MM.1S (cell line): ENCODE results near the gene LMX1B.

ENCODE experiments used
- DNase-seq: peaks from one replicate; pipeline ENCODE4 v3.0.0-alpha.2; 2015
- H2AFZ ChIP-seq: fragments of 300-600 bp; sonication (generic); 2 replicates; pipeline ENCODE4 v1.6.0; 2016; ENCODE audit warnings: antibody characterized with exemption, low read length
- H3F3A ChIP-seq: fragments of 300-600 bp; sonication (generic); 2 replicates; pipeline ENCODE4 v1.6.1; 2016; ENCODE audit warnings: mild to moderate bottlenecking, antibody characterized with exemption, low read length, moderate library complexity, mixed read lengths; ENCODE audit not compliant: insufficient read depth
- H3K27ac ChIP-seq: fragments of 300-600 bp; sonication (generic); 2 replicates; pipeline ENCODE4 v1.5.1; 2016; ENCODE audit warnings: mild to moderate bottlenecking, low read length
- H3K27me3 ChIP-seq: fragments of 300-600 bp; sonication (generic); replicated peaks from 2 replicates; pipeline ENCODE4 v1.6.0; 2016; ENCODE audit warnings: low read length; ENCODE audit not compliant: insufficient read depth
- H3K36me3 ChIP-seq: fragments of 300-600 bp; sonication (generic); replicated peaks from 2 replicates; pipeline ENCODE4 v1.6.1; 2016; ENCODE audit warnings: mild to moderate bottlenecking, low read length, mixed read lengths; ENCODE audit not compliant: insufficient read depth
- H3K4me1 ChIP-seq: fragments of 300-600 bp; sonication (generic); 2 replicates; pipeline ENCODE4 v1.6.1; 2016; ENCODE audit warnings: low read length, mixed read lengths
- H3K4me2 ChIP-seq: fragments of 300-600 bp; sonication (generic); 2 replicates; pipeline ENCODE4 v1.6.0; 2016; ENCODE audit warnings: low read depth, low read length
- H3K4me3 ChIP-seq: fragments of 300-600 bp; sonication (generic); 2 replicates; pipeline ENCODE4 v1.5.1; 2016; ENCODE audit warnings: low read length, mixed read lengths
- H3K79me2 ChIP-seq: fragments of 300-600 bp; sonication (generic); 2 replicates; pipeline ENCODE4 v1.6.1; 2016; ENCODE audit warnings: mixed run types, low read length, mixed read lengths
- H3K9ac ChIP-seq: fragments of 300-600 bp; sonication (generic); 2 replicates; pipeline ENCODE4 v1.6.1; 2016; ENCODE audit warnings: low read length, mixed read lengths
- H3K9me2 ChIP-seq: fragments of 300-600 bp; sonication (generic); replicated peaks from 2 replicates; pipeline ENCODE4 v1.6.1; 2016; ENCODE audit warnings: mild to moderate bottlenecking, low read length, mixed read lengths; ENCODE audit not compliant: insufficient read depth
- H3K9me3 ChIP-seq: fragments of 300-600 bp; sonication (generic); replicated peaks from 2 replicates; pipeline ENCODE4 v1.6.1; 2016; ENCODE audit warnings: mild to moderate bottlenecking, low read length, mixed read lengths; ENCODE audit not compliant: insufficient read depth
- H4K20me1 ChIP-seq: fragments of 300-600 bp; sonication (generic); 2 replicates; pipeline ENCODE4 v1.6.1; 2016; ENCODE audit warnings: mild to moderate bottlenecking, low read length, moderate library complexity, mixed read lengths; ENCODE audit not compliant: insufficient read depth
- CTCF ChIP-seq: fragments of 300-600 bp; sonication (generic); IDR thresholded peaks from 2 replicates; pipeline ENCODE4 v1.5.1; 2016; ENCODE audit warnings: antibody characterized with exemption, low read length, mixed read lengths
- EZH2 ChIP-seq: fragments of 300-600 bp; sonication (generic); optimal IDR thresholded peaks from 2 replicates; pipeline ENCODE3; 2017; ENCODE audit warnings: low read depth, mild to moderate bottlenecking, antibody characterized with exemption, low read length, mixed read lengths
- EZH2phosphoT487 ChIP-seq: fragments of 300-600 bp; sonication (generic); IDR thresholded peaks from 2 replicates; pipeline ENCODE4 v1.6.1; 2018; ENCODE audit warnings: antibody characterized with exemption, low read length

The LMX1B gene

DNA sequence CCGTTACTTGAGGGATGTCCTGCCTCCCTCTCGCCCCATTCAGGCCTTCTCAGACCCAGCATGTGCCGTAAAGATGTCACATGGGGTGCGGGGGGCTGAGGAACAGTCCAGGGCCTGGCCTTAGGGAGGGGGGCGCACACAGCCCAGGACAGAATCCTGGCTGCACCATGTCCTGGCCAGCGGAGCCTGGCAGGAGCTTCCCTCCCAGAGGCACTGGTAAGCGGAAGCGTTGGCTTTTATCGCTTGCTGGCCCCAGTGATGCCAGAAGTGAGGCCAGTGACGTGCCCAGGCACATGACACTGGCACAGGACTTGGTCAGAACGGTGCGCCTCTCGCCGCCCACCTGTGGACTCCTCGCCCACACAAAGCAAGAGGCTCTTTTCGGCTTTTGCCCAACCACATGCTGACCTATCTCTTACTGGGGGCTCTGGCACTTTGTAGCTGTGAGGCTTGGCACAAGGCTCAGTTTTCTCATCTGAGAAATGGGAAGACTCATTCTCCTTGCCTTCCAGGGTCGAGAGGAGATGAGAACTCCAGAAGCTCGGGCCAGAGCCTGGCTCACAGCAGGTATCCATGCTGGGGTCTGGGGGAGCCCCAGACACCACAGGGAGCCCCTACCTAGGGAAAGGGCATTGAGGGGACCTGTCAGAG, 59.0 kb downstream of the LMX1B start:
- Histone ChIP-seq H4K20me1 (no peaks in the 10 kb centered on the region), H3F3A (no peaks in the 10 kb centered on the region), H2AFZ (no peak overlapping the region), H3K27ac (no peak overlapping the region), H3K9me2 (no peaks in the 10 kb centered on the region), H3K4me3 (no peak overlapping the region), H3K36me3 (no peaks in the 10 kb centered on the region), H3K4me1 (no peaks in the 10 kb centered on the region), H3K27me3 (peaks cover 91% of the 10 kb centered on the region), H3K9ac (no peak overlapping the region), H3K9me3 (no peaks in the 10 kb centered on the region), H3K4me2 (no peak overlapping the region), H3K79me2 (no peaks in the 10 kb centered on the region)
- no peak for TF ChIP-seq EZH2
- TF ChIP-seq CTCF: no peak
- no peak for TF ChIP-seq EZH2phosphoT487
- no peak for DNase-seq

GRCh38 chr9:126673689-126674364, 60.1 kb downstream of the LMX1B start:
- H3K27me3 ChIP-seq: peaks cover 94% of the 10 kb centered on the region

GRCh38 chr9:126674365-126675146, 60.8 kb downstream of the LMX1B start:
- Histone ChIP-seq H3K4me3 (no peak overlapping the region), H3K27ac (no peak overlapping the region), H4K20me1 (no peaks in the 10 kb centered on the region), H3K4me2 (no peak overlapping the region), H3K36me3 (no peaks in the 10 kb centered on the region), H3K79me2 (no peaks in the 10 kb centered on the region), H3K9me2 (no peaks in the 10 kb centered on the region), H3K4me1 (no peaks in the 10 kb centered on the region), H2AFZ (no peak overlapping the region), H3K9ac (no peak overlapping the region), H3K9me3 (no peaks in the 10 kb centered on the region), H3K27me3 (peaks cover 92% of the 10 kb centered on the region), H3F3A (no peaks in the 10 kb centered on the region)
- DNase-seq: no peak
- no peak for TF ChIP-seq EZH2phosphoT487
- TF ChIP-seq EZH2: no peak
- TF ChIP-seq CTCF: no peak

More at GRCh38 chr9:126673689-126674364, 60.1 kb downstream of the LMX1B start:
- Histone ChIP-seq H4K20me1 (no peaks in the 10 kb centered on the region), H3K4me3 (no peak overlapping the region), H3K27ac (no peak overlapping the region), H3K79me2 (no peaks in the 10 kb centered on the region), H3F3A (no peaks in the 10 kb centered on the region), H3K36me3 (no peaks in the 10 kb centered on the region), H3K4me1 (no peaks in the 10 kb centered on the region), H3K9me2 (no peaks in the 10 kb centered on the region), H2AFZ (no peak overlapping the region), H3K9ac (no peak overlapping the region), H3K4me2 (no peak overlapping the region), H3K9me3 (no peaks in the 10 kb centered on the region)
- no peak for DNase-seq
- TF ChIP-seq EZH2phosphoT487: no peak
- TF ChIP-seq CTCF: no peak
- no peak for TF ChIP-seq EZH2
